ENCODE results near the gene PNMA6E.

The PNMA6E gene

DNA sequence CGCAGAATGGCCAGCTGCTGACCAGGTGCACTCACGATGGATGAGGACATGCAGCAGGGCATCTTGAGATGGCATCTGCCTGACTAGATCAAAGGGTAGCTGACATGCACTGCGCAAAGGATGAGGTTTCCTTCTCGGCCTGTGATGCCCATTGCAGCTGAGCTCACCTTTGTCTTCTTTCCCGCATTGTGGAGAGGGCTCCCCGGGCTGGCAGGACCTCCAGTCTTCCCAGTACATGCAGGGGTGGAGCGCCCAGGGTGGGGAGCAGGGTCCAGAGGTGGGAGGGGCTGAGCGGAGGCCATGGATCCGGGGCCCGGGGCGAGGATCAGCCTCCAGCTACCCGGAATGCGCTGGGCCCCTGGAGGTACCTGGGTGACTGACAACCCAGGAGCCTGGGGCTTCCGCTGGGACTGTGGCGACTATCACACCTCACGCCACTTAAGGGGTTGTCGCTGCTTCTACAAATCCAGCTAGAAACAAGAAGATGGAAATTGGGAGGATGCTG lies 32.7 kb upstream of the PNMA6E start (continued):
- TF ChIP-seq, protein P1, sequence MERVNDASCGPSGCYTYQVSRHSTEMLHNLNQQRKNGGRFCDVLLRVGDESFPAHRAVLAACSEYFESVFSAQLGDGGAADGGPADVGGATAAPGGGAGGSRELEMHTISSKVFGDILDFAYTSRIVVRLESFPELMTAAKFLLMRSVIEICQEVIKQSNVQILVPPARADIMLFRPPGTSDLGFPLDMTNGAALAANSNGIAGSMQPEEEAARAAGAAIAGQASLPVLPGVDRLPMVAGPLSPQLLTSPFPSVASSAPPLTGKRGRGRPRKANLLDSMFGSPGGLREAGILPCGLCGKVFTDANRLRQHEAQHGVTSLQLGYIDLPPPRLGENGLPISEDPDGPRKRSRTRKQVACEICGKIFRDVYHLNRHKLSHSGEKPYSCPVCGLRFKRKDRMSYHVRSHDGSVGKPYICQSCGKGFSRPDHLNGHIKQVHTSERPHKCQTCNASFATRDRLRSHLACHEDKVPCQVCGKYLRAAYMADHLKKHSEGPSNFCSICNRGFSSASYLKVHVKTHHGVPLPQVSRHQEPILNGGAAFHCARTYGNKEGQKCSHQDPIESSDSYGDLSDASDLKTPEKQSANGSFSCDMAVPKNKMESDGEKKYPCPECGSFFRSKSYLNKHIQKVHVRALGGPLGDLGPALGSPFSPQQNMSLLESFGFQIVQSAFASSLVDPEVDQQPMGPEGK (CRISPR knock-in tag; IDR thresholded peaks at IDR 0.05; ENCODE audit: borderline replicate concordance), result no peak
- TF ChIP-seq ISL1 (CRISPR knock-in tag; IDR thresholded peaks at IDR 0.05), result no peak
- no peak for TF ChIP-seq ZC3H10 (CRISPR knock-in tag; IDR thresholded peaks at IDR 0.05)
- TF ChIP-seq ESRRG (CRISPR knock-in tag; IDR thresholded peaks at IDR 0.05), result no peak

DNA sequence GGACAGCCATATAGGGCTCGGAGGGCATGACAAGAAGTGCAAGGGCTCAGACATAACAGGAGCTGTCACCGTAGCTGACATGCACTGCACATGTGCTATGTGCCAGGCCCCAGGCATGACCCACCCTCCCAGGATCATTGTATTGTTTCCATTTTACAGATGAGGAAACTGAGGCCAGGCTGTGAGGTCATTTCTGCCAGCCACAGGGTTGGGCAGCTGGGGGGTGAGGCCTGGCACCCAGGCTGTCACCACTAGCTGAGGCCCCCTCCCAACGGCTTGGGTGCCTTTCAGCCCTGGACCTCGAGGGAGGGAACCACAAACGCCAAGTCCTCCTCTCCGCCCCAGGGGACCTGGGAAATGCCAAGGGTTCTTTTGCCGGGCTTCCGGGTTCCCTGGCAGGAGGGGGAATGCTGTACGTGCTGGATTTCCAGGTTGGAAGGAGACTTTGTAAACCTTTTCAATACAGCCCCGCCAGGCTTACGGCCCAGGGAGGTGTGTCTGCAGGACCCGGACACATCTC lies 32.1 kb upstream of the PNMA6E start:
- TF ChIP-seq SNAI2 (CRISPR knock-in tag; IDR thresholded peaks at IDR 0.05), result no peak
- no peak for TF ChIP-seq PPARA (CRISPR knock-in tag; IDR thresholded peaks at IDR 0.05; ENCODE audit: borderline replicate concordance)
- TF ChIP-seq ZNF565 (CRISPR knock-in tag; conservative IDR thresholded peaks at IDR 0.05; ENCODE audit: low read depth), result no peak
- no peak for TF ChIP-seq ISL1 (CRISPR knock-in tag; IDR thresholded peaks at IDR 0.05)
- TF ChIP-seq ARNTL (CRISPR knock-in tag; IDR thresholded peaks at IDR 0.05; ENCODE audit: borderline replicate concordance, low read depth), result no peak
- TF ChIP-seq, protein P1 (CRISPR knock-in tag; IDR thresholded peaks at IDR 0.05; ENCODE audit: borderline replicate concordance), result no peak
- no peak for TF ChIP-seq ZNF8 (CRISPR knock-in tag; IDR thresholded peaks at IDR 0.05)
- TF ChIP-seq, protein P2, sequence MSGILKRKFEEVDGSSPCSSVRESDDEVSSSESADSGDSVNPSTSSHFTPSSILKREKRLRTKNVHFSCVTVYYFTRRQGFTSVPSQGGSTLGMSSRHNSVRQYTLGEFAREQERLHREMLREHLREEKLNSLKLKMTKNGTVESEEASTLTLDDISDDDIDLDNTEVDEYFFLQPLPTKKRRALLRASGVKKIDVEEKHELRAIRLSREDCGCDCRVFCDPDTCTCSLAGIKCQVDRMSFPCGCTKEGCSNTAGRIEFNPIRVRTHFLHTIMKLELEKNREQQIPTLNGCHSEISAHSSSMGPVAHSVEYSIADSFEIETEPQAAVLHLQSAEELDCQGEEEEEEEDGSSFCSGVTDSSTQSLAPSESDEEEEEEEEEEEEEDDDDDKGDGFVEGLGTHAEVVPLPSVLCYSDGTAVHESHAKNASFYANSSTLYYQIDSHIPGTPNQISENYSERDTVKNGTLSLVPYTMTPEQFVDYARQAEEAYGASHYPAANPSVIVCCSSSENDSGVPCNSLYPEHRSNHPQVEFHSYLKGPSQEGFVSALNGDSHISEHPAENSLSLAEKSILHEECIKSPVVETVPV (CRISPR knock-in tag; IDR thresholded peaks at IDR 0.05), result no peak
- no peak for TF ChIP-seq POU6F1 (CRISPR knock-in tag; IDR thresholded peaks at IDR 0.05; ENCODE audit: borderline replicate concordance, low read depth)
- no peak for TF ChIP-seq TOX (CRISPR knock-in tag; IDR thresholded peaks at IDR 0.05; ENCODE audit: borderline replicate concordance)
- no peak for TF ChIP-seq TSHZ2 (CRISPR knock-in tag; IDR thresholded peaks at IDR 0.05)
- no peak for TF ChIP-seq OSR1 (CRISPR knock-in tag; IDR thresholded peaks at IDR 0.05)
- no peak for TF ChIP-seq BACH2 (CRISPR knock-in tag; IDR thresholded peaks at IDR 0.05; ENCODE audit: borderline replicate concordance)
- TF ChIP-seq TCF4 (CRISPR knock-in tag; IDR thresholded peaks at IDR 0.05; ENCODE audit: borderline replicate concordance), result no peak
- TF ChIP-seq CREB5 (CRISPR knock-in tag; IDR thresholded peaks at IDR 0.05; ENCODE audit: low read depth), result no peak
- TF ChIP-seq ZFP3 (CRISPR knock-in tag; IDR thresholded peaks at IDR 0.05), result no peak
- TF ChIP-seq ESRRG (CRISPR knock-in tag; IDR thresholded peaks at IDR 0.05), result no peak
- TF ChIP-seq CSDC2 (CRISPR knock-in tag; IDR thresholded peaks at IDR 0.05), result no peak
- TF ChIP-seq ZNF70 (CRISPR knock-in tag; IDR thresholded peaks at IDR 0.05), result no peak
- no peak for TF ChIP-seq RARB (CRISPR knock-in tag; IDR thresholded peaks at IDR 0.05)
- no peak for ATAC-seq
